Skeletal muscle tissue (tissue), 4 donors: Measurements from ENCODE around the gene CDKAL1. TPM values are rescaled to one million over a fixed set of nuclear protein-coding genes. Genes with fewer than 3 reads are reported as not detected.

Experiments
- H3K27ac ChIP-seq: one replicate; pipeline ENCODE4 v1.7.0; 2013; ENCODE audit warnings: mild to moderate bottlenecking, low read depth, low read length, inconsistent platforms
- H3K27me3 ChIP-seq, 3 donors: one replicate each; pipeline ENCODE4 v1.7.0; 2013; ENCODE audit warnings: low read length in 3 of 3; ENCODE audit not compliant: control insufficient read depth in 3 of 3, insufficient read depth in 3 of 3
- H3K36me3 ChIP-seq, 3 donors: one replicate each; pipeline ENCODE4 v1.7.0; 2013; ENCODE audit warnings: low read length in 3 of 3; ENCODE audit not compliant: control insufficient read depth in 3 of 3, insufficient read depth in 3 of 3
- H3K4me1 ChIP-seq, 3 donors: one replicate each; pipeline ENCODE4 v1.7.0; 2013; ENCODE audit warnings: low read length in 3 of 3, mild to moderate bottlenecking in 3 of 3; ENCODE audit not compliant: control insufficient read depth in 3 of 3, insufficient read depth in 3 of 3
- H3K4me3 ChIP-seq, 3 donors: one replicate each; pipeline ENCODE4 v1.7.0; 2013; ENCODE audit warnings: low read length in 3 of 3
- H3K9ac ChIP-seq, 3 donors: one replicate each; pipeline ENCODE4 v1.7.0; 2013; ENCODE audit warnings: low read length in 3 of 3, mild to moderate bottlenecking in 3 of 3, moderate library complexity in 2 of 3, low read depth in 1 of 3
- H3K9me3 ChIP-seq, 3 donors: one replicate each; pipeline ENCODE4 v1.7.0; 2013; ENCODE audit warnings: low read length in 3 of 3; ENCODE audit not compliant: control insufficient read depth in 3 of 3
- total RNA-seq: library from RNA; depleted of rRNA; stranded (reverse); fragments of >200 nt; gene quantifications from one replicate; pipeline ENCODE4 v1.2.3, GENCODE V29; 2014
- donor health status: Osteomylitis.

CDKAL1 gene
- total RNA-seq, 1 donor from 2014 or later, result 42.8 TPM

GRCh38 chr6:20932284-20932683, 398.0 kb downstream of the CDKAL1 start:
- no peak overlapping the region for H3K4me3 ChIP-seq
- no peak overlapping the region for H3K27ac ChIP-seq
- H3K9me3 ChIP-seq, result no peaks in the 10 kb centered on the region
- H3K27me3 ChIP-seq, result no peaks in the 10 kb centered on the region
- H3K4me1 ChIP-seq, result no peaks in the 10 kb centered on the region
- H3K36me3 ChIP-seq, result no peaks in the 10 kb centered on the region
- no peak overlapping the region for H3K9ac ChIP-seq

- no peaks in the 10 kb centered on the region for H3K36me3 ChIP-seq
- H3K27me3 ChIP-seq, result no peaks in the 10 kb centered on the region
- no peaks in the 10 kb centered on the region for H3K9me3 ChIP-seq
- no peaks in the 10 kb centered on the region for H3K4me1 ChIP-seq
- H3K27ac ChIP-seq, result no peak overlapping the region
- H3K4me3 ChIP-seq, result no peak overlapping the region
- no peak overlapping the region for H3K9ac ChIP-seq
Measured at GRCh38 chr6:20933057-20933788, 399.0 kb downstream of the CDKAL1 start.

GRCh38 chr6:20936949-20937348, 402.7 kb downstream of the CDKAL1 start:
- Histone ChIP-seq H3K9ac (no peak overlapping the region), H3K9me3 (no peaks in the 10 kb centered on the region), H3K27me3 (no peaks in the 10 kb centered on the region)

GRCh38 chr6:20939161-20939775, 405.0 kb downstream of the CDKAL1 start:
- Histone ChIP-seq H3K27me3 (no peaks in the 10 kb centered on the region), H3K4me1 (no peaks in the 10 kb centered on the region), H3K36me3 (no peaks in the 10 kb centered on the region), H3K9ac (no peak overlapping the region), H3K9me3 (no peaks in the 10 kb centered on the region), H3K4me3 (no peak overlapping the region), H3K27ac (no peak overlapping the region)

More at GRCh38 chr6:20936949-20937348, 402.7 kb downstream of the CDKAL1 start:
- no peak overlapping the region for H3K4me3 ChIP-seq
- no peak overlapping the region for H3K27ac ChIP-seq
- no peaks in the 10 kb centered on the region for H3K36me3 ChIP-seq
- H3K4me1 ChIP-seq, result no peaks in the 10 kb centered on the region

- H3K9me3 ChIP-seq, result no peaks in the 10 kb centered on the region
- H3K4me1 ChIP-seq, result no peaks in the 10 kb centered on the region
- no peak overlapping the region for H3K27ac ChIP-seq
- no peaks in the 10 kb centered on the region for H3K27me3 ChIP-seq
- H3K9ac ChIP-seq, result no peak overlapping the region
- no peak overlapping the region for H3K4me3 ChIP-seq
- no peaks in the 10 kb centered on the region for H3K36me3 ChIP-seq
Measured at GRCh38 chr6:20943040-20943627, 408.9 kb downstream of the CDKAL1 start.

- Histone ChIP-seq H3K27ac (no peak overlapping the region), H3K36me3 (no peaks in the 10 kb centered on the region), H3K4me3 (no peak overlapping the region), H3K27me3 (no peaks in the 10 kb centered on the region), H3K4me1 (no peaks in the 10 kb centered on the region), H3K9me3 (no peaks in the 10 kb centered on the region), H3K9ac (no peak overlapping the region)
Measured at GRCh38 chr6:20943922-20944321, 409.7 kb downstream of the CDKAL1 start.

GRCh38 chr6:20946022-20946421, 411.8 kb downstream of the CDKAL1 start:
- no peaks in the 10 kb centered on the region for H3K9me3 ChIP-seq
- no peak overlapping the region for H3K9ac ChIP-seq
- H3K4me3 ChIP-seq, result no peak overlapping the region
- no peaks in the 10 kb centered on the region for H3K27me3 ChIP-seq
- H3K27ac ChIP-seq, result no peak overlapping the region
- no peaks in the 10 kb centered on the region for H3K4me1 ChIP-seq
- H3K36me3 ChIP-seq, result no peaks in the 10 kb centered on the region

GRCh38 chr6:20946890-20947289, 412.6 kb downstream of the CDKAL1 start:
- H3K27me3 ChIP-seq, result no peaks in the 10 kb centered on the region
- H3K36me3 ChIP-seq, result no peaks in the 10 kb centered on the region
- no peaks in the 10 kb centered on the region for H3K4me1 ChIP-seq
- no peaks in the 10 kb centered on the region for H3K9me3 ChIP-seq
- no peak overlapping the region for H3K4me3 ChIP-seq
- no peak overlapping the region for H3K9ac ChIP-seq
- no peak overlapping the region for H3K27ac ChIP-seq

- peaks cover 0 to 4% (median 0%) of the 10 kb centered on the region in 3 donors for H3K4me1 ChIP-seq
- H3K27ac ChIP-seq, result no peak overlapping the region
- H3K9me3 ChIP-seq, result no peaks in the 10 kb centered on the region
- H3K9ac ChIP-seq, result no peak overlapping the region
- H3K36me3 ChIP-seq, result no peaks in the 10 kb centered on the region
- no peak overlapping the region for H3K4me3 ChIP-seq
- H3K27me3 ChIP-seq, result no peaks in the 10 kb centered on the region
Measured at GRCh38 chr6:20947977-20948376, 413.7 kb downstream of the CDKAL1 start.

GRCh38 chr6:20948556-20948955, 414.3 kb downstream of the CDKAL1 start:
- Histone ChIP-seq H3K9me3 (no peaks in the 10 kb centered on the region), H3K36me3 (no peaks in the 10 kb centered on the region), H3K27ac (no peak overlapping the region), H3K9ac (no peak overlapping the region), H3K4me1 (peaks cover 0 to 4% (median 0%) of the 10 kb centered on the region in 3 donors), H3K27me3 (no peaks in the 10 kb centered on the region), H3K4me3 (no peak overlapping the region)
